ENCODE data around the gene PDF.
"Not testable (repeated sequence)": the region's sequence is repeated elsewhere in the genome, so short reads cannot be mapped to it uniquely, and the experiment has no call there.

Gene PDF, protein sequence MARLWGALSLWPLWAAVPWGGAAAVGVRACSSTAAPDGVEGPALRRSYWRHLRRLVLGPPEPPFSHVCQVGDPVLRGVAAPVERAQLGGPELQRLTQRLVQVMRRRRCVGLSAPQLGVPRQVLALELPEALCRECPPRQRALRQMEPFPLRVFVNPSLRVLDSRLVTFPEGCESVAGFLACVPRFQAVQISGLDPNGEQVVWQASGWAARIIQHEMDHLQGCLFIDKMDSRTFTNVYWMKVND

DNA sequence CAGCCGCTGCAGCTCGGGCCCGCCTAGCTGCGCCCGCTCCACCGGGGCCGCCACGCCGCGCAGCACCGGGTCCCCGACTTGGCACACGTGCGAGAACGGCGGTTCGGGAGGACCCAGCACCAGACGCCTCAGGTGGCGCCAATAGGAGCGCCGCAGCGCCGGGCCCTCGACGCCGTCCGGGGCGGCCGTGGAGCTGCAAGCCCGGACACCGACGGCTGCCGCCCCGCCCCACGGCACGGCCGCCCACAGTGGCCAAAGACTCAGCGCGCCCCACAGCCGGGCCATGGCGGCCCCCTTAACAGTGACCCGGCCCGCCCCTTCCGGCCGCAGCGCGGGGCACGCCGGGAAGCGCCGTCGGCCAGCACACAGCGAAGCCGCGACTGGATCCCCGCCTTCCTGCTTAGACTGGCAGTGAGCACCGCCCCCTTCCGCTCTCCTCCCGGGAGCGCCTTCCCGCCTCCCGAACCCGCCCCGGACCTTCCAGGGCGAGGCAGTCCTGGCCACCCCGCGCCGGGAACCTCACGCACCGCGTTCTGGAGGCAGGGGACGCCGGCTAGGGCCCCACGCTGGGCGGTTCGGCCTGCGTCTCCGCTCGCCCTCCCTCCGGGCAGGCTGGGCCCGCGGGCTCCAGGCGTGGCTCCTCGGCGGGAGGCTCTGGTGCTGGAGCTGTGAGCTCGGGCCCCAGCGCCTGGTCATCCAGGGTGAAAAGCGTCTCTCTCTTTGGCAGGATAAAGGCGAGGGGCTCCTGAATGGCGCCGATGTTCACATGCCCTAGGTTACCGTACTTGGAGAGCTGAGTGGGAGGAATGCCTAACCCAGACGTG is at the start of gene PDF:
TSS of gene PDF (minus strand) at position 303 of the 824 bp plus-strand sequence. CDS start at position 285, 18 bp downstream.
- DNase-seq (ENCODE audit: low read depth in 2 of 2), result peak; percentile 71 to 82

DNA sequence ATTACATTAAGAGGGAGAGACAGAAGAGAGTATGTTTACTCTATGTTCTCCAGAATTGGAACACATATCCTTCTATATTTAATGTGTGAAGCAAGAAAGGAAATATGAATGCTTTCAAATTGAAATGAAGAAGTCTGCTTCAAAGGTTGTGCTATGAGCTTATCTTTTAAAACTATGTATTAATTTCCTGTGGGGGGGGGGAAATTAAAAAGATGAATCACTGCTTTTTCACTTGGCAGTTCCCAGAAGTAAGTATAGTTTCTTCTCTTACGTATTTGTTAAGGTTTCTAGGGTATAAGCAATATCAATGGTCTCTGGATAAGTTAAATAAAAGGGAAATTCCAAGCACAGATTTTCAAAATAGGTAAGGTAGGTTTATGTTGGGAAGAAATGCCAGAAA is 48.4 kb upstream of the PDF start:
- DNase-seq (ENCODE audit: low read depth in 2 of 2), result no peak

DNA sequence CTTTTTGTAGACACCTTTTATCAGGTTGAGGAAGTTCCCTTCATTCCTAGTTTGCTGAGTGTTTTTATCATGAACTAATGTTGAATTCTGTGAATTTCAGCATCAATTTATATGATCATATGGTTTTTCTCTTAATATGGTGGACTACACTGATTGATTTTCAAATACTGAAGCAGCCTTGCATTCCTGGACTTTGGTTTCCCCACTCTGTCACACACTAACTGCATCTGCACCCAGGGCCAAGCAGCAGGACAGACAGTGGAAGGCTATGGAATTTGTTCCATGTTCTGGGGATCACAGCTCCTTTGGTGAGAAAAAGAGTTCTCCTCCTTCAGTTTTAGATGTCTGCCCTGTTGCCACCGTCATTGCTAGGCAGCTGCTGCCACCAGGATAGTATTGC is 47.6 kb upstream of the PDF start:
- no peak for DNase-seq (ENCODE audit: low read depth in 2 of 2)

DNA sequence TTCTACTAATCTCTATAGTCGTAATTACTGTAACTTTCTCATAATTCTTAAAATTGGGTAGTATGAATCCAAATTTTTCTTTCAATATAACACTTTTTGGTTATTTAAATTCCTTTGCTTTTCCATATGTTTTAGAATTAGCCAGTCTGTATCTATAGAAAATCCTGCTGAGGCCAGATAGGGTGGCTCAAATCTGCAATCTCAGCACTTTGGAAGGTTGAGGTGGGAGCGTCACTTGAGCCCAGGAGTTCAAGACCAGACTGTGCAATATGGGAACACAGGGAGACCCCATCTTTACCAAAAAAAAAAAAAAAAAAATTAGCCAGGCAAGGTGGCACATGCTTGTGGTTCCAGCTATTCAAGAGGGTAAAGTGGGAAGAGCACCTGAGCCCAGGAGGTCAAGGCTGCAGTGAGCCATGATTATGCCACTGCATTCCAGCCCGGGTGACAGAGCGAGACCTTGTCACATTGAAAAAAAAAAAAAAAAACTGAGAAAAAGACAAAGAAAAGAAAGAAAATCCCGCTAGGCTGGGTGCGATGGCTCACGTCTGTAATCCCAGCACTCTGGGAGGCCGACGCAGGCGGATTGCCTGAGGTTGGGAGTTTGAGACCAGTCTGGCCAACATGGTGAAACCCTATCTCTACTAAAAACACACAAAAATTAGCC is 46.1 kb upstream of the PDF start:
- DNase-seq (ENCODE audit: low read depth in 2 of 2), result no peak

DNA sequence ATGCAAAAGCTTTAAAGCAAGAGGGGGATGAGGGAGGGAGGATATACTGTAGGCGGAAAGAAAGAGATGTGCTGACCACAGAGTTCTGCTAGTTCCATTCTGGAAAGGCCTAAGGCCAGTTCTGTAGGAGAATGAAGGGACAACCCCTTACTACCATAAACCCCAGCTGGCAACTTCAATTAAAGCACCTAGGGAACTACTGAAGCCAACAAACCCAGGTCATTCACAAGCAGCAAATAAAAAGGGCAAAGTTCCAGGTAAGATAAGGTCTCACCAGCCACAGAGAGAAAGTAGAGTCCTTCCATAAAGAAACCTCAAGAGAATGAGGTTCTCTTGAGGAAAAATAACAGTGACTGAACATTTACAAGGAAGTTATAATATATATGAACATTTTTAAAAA is 42.6 kb upstream of the PDF start:
- no peak for DNase-seq (ENCODE audit: low read depth in 2 of 2)

DNA sequence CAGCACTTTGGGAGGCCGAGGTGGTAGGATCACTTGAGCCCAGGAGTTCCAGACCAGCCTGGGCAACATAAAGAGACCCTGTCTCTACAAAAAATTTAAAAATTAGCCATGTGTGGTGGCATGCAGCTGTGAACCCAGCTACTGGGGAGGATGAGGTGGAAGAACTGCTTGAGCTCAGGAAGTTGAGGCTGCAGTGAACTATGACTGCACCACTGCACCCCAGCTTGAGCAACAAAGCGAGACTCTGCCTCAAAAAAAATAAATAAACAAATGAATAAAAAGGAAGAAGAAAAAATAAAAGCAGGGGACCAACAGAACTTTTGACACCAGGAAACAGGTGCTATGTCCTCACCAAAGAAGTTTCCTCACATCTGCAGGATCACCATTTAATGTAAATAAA is 41.2 kb upstream of the PDF start:
- DNase-seq (ENCODE audit: low read depth in 2 of 2), result no peak

DNA sequence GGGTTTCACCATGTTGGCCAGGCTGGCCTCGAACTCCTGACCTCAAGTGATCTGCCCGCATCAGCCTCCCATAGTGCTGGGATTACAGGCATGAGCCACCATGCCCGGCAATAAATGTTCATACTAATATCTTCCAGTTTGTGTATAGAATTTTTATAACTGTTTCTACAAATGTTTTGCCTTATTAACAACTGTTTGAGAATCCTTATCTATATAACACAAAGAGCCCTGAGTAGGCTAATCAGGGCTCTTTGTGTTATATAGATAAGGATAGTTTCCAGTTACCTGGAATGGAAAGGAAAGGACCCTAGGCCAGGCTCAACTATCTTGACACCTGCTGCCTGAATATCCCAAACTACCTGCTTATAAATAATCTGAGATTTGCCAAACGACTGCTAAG is 38.5 kb upstream of the PDF start:
- DNase-seq (ENCODE audit: low read depth in 2 of 2), result no peak

DNA sequence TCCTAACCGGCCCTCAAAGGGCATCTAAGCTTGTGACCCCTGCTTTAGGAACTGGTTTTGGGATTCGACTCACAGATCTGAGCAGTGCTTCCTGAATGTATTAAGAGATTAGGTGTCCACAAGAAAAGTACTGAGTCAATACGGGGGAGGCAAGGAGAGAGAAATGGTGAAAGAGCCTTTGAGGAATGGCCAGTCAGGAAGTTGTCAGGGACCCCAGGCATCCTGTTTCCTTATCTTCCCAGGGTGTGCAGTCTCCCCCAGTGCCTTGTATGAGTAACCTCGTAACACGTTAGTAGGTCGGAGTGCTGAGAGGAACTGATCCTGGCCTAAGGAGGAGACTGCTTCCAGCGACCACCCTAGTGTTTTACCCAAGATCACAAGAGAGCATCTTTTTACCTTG is 37.6 kb upstream of the PDF start:
- DNase-seq (ENCODE audit: low read depth in 2 of 2), result no peak

DNA sequence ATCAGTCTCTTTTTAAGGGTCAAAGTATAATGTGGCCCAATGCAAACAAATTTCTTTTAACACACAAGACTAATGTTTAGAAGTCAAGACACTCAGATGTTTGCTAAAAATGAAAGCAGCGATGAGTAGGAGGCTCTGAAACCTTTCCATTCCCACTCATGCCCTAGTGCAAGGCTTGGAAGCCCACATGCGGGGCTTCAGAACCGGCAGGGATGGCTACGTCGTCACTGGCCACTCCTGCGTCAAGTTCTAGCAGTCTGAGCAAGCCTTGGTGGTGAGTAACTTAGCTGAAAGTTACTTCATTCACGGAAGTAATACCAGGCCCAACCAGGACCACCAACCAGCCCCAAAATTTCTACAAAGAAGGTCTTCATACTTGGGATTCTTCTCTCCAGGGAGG is 36.0 kb upstream of the PDF start:
- no peak for DNase-seq (ENCODE audit: low read depth in 2 of 2)

DNA sequence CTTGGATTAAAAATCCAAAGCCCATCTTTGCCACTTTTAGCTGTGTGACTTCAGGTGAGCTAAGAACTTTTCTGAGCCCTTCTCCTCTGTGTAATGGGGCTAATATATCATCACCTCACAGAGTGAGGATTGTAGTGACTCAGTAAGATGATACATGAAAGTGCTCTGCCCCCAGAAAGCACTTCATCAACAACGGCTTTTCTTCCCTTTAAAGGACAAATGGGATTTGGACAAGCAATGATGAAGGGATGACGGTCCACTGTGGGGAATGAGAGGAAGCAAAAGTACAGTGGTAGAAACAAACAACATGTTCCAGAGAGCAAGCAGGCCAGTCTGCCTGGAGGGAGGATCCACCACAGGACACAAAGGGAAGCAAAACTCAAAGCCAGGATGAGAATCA is 35.5 kb upstream of the PDF start:
- no peak for DNase-seq (ENCODE audit: low read depth in 2 of 2)

DNA sequence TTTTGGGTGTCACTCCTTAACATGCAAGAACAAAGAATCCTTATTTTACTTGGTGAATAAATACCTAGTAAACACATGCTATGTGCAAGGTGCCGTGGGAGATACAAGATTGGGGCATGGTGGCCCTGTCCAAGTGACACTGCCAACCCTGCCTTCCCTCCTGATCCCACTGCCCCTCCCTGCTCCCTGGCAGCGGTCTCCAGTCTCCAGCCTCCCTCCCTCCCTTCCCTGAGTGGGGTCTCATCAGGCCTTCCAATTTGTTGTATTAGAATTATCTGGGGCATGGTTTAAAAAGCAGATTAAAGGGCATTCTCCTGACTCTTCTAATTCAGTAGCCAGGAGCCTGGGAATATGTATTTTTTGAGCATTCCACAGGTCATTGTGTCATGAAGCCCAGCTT is 33.7 kb upstream of the PDF start:
- DNase-seq (ENCODE audit: low read depth in 2 of 2), result no peak

DNA sequence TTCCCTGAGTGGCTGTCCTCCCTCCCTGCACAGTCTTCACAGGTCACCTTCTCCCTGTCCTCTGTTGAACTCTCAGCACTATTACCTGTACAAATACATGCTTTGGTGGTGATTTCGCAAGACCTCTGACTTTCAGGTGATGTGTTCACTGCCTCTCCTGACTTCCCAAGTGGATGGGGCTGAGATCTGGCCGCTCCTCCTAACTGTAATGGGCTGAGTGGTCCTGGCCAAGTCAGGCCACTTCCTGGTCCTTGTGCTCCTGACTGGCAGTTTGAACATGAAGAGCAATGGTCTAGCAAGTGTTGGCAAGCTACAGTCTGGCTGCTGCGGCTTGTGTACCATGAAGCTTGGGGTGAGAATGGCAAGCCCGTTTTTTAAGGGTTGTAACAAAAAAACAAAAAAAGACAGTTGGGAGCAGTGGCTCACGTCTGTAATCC is 32.9 kb upstream of the PDF start:
- DNase-seq (ENCODE audit: low read depth in 2 of 2), result no peak

DNA sequence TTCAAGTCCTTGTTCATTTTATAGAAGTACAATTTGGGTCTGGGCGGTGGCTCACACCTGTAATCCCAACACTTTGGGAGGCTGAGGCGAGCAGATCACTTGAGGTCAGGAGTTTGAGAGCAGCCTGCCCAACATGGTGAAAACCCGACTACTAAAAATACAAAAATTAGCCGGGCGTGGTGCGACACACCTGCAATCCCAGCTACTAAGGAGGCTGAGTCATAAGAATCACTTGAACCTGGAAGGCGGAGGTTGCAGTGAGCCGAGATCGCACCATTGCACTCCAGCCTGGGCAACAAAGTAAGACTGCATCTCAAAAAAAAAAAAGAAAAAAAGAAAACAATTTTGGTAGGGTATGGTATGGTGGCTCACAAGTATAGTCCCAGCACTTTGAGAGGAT is 29.7 kb upstream of the PDF start:
- DNase-seq (ENCODE audit: low read depth in 2 of 2), result not testable (repeated sequence)

DNA sequence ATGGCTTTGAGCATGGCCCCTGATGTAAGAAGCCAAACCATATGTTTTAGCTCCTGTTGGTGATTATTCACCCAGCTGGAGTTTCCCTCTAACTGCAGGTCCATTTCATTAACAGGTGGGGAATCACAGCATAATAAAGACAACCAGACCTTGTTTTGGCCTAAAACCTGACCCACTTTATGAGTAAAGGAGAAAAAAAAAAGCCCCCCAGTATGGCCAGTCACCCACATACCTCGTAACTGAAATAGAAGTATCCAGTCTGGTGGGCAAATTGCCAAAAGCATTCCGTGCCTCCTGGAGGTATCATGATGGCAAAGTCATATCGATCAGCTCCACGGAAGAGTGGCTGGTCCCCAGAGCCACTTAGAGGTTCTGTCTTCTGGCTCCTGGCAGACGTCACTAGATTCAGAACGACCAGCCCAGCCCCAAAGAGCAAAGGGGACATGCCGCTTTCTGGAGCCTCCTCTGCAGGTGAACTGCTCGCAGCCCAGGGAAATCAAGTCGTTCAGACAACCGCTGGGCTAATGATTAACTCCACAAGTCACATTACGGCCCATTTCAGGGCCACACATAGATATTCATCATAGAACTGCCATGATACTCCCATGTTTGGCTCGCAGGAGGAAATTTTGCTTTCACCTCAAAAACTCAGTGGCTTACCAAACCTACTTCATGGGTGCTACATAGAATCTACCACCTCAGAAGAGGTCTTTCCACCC is 21.1 kb upstream of the PDF start, which contains the start of gene TMED6:
TSS of gene TMED6 (minus strand) at position 478 of the 719 bp plus-strand sequence. CDS start at position 445, 33 bp downstream.
- DNase-seq (ENCODE audit: low read depth in 2 of 2), result no peak

DNA sequence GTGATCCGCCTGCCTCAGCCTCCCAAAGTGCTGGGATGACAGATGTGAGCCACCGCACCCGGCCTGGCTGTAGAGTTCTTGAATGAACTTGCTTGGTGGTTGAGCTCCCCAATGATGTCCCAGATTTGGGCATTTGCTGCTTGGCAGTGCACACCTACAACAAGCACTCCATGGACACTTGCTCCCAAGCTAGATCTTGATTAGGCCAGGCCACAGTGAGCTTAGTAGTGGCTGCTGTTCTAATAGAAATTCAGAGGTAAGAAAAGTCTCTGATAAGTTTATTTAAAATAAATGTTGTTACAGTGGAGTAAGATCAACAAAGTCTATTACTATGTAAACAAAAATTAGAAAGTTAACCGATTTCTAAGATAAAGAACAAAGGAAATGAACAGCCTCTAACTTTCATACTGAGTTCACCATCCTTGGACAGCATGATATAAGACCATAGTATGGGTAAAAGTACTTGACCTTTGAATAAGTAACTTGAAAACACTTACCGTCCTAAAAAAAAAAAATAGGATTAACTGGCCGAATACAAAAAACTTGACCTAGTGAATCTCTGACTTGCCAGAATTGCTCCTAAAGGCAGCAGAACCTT is 20.2 kb upstream of the PDF start:
- no peak for DNase-seq (ENCODE audit: low read depth in 2 of 2)

DNA sequence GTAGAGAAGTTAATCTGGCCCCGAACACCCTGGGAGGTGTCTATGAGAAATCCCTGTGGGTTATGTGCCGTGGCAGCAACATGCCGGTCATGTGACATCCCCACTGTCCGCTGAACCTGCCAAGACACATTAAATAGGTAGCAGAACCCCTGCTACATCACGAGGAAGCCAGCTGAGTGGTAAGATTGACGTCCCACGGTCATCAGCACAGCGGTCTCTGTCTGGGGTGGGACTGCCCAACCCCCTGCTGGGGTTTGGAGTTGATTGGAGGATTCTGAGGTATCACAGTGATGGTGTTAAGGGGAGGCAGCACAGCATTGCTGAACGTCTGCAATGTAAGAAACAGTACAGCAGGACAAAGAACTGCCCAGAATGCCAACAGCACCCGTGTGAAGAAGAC is 19.1 kb upstream of the PDF start:
- no peak for DNase-seq (ENCODE audit: low read depth in 2 of 2)

DNA sequence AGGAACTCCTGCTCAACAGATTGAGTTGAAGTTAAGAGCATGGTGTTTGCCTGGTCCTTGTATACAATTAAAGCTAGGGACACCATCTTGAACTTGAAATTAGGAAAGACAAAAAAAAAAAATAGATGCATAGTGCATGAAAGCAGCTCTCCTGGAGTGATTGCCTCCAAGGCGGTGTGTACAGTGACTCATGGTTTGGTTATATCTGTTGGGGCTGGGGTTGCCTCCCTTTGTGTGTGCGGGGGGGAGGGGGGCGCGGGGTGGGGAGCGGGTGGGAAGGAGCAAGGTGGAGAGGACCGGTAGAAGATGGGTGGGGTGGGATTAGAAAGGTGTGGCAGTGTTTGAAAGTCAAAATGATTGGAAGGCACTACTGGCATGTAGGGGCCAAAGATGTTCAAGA is 17.8 kb upstream of the PDF start:
- no peak for DNase-seq (ENCODE audit: low read depth in 2 of 2)

DNA sequence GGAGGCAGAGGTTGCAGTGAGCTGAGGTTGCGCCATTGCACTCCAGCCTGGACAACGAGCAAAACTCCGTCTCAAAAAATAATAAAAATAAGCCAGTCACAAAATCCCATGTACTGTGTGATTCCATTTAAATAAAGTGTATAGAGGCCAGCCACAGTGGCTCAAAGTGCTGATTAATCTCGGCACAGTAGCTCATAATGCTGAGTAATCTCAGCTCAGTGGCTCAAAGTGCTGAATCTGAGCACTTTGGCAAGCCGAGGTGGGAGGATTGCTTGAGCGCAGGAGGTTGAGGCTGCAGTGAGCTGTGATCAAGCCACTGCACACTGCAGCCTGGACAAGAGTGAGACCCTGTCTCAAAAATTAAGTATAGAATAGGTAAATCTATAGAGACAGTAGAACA is 16.3 kb upstream of the PDF start:
- DNase-seq (ENCODE audit: low read depth in 2 of 2), result no peak

DNA sequence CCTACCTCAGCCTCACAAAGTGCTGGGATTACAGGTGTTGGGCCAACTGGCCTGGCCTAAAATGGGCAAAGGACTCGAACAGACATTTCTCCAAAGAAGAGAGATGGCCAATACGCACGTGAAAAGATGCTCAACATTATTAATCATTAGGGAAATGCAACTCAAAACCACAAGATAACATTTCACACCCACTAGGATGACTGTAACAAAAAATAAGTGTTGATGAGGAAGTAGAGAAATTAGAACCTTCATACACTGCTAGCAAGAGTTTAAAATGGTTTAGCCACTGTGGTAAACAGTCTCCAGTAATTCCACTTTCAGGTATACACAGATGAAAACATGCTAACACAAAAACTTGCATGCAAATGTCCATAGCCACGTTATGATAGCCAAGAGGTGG is 15.5 kb upstream of the PDF start:
- DNase-seq (ENCODE audit: low read depth in 2 of 2), result no peak

DNA sequence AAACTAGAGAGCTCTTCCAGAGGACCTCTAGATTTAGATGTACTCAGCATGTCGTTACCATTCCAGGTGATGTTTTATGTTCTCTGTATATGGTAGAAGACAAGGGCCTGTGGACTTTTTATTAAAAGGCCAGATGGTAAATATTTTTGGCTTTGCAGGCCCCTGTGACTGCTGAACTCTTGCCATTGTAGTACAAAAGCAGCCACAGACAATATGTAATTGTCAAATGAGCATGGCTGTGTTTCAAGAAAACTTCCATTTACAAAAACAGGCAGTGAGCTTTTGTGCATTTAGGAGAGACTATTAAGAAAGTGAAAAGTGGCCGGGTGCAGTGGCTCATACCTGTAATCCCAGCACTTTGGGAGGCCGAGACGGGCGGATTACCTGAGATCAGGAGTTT is 13.8 kb upstream of the PDF start:
- DNase-seq (ENCODE audit: low read depth in 2 of 2), result no peak

DNA sequence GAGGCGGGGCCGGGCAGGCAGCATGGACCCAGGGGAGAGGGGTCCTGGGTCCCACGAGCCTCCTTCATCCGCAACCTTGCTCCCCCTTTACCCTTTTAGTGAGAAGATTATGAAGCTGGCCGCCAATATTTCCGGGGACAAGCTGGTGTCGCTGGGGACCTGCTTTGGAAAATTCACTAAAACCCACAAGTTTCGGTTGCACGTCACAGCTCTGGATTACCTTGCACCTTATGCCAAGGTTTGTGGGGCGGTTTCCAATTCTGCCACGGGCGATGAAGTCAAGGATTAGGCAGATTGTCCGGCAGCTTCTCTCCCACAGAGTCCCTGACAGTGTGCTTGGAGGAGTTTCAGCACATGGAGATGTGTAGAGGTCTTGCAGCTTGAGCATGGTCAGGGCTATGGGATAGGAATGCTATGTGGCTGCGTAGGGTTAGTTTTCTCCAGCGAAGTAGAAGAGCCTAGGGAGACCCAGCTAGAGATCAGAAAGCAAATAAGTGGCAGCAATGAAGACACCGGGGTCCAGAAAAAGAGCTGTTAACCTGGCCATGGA is 9.8 kb upstream of the PDF start:
- no peak for DNase-seq (ENCODE audit: low read depth in 2 of 2)

Measured in stimulated activated CD8-positive, alpha-beta memory T cell treated with anti-CD3 and anti-CD28 coated beads, Interleukin-15, amount 100 ng/mL, for 4 hours (primary cell).